HepG2 (cell line): Measurements from ENCODE around the gene PDGFB. TPM values are rescaled to one million over a fixed set of nuclear protein-coding genes. Genes with fewer than 3 reads are reported as not detected.

Experiments used
- ATAC-seq: fragments of 200-7000 bp; cut with Tn5 transposase; 3 replicates; pipeline ENCODE4 v1.9.1; 2020; ENCODE audit warnings: mild to moderate bottlenecking, moderate library complexity
- BruUV-seq: library from RNA; stranded (reverse); fragments of 400-500 nt; replicated peaks from 2 replicates; lab custom pipeline; 2021; lab: Mats Ljungman, UMichigan
- CTCF ChIA-PET: fragments of 300-600 bp; formaldehyde crosslinking; extraction: SDS; loops from one replicate; lab custom pipeline; 2021; ENCODE audit warnings: low total read pairs, inconsistent platforms, low intra/inter-chr PET ratio; lab: Yijun Ruan, JAX
- POLR2A ChIA-PET: fragments of 350-600 bp; sonication (Branson Sonifier 250); formaldehyde crosslinking; loops from one replicate; lab custom pipeline; 2020; ENCODE audit warnings: antibody characterized with exemption, inconsistent platforms; lab: Yijun Ruan, JAX
- DNase-seq: peaks from one replicate; pipeline ENCODE4 v3.0.0-alpha.2; 2015; ENCODE audit warnings: low spot score
- FAIRE-seq: peaks from 3 replicates; lab custom pipeline; 2011; peaks lifted over from hg19 to GRCh38; lab: Jason Lieb, UNC
- H2AFZ ChIP-seq: one replicate; pipeline ENCODE4 v1.6.1; 2011; ENCODE audit warnings: low read length, inconsistent platforms
- H3K27ac ChIP-seq: fragments of 300-600 bp; 3 replicates; pipeline ENCODE4 v1.8.0; 2011; ENCODE audit warnings: mixed run types, mild to moderate bottlenecking, mixed read lengths, low read length, inconsistent platforms; ENCODE audit not compliant: insufficient read depth; ENCODE audit errors: extremely low read length
- H3K27me3 ChIP-seq, 2 experiments: fragments of 200-600 bp in 1 of 2; 2 replicates in 1 of 2; 3 replicates in 1 of 2; pipeline versions ENCODE4 v1.6.0 to v1.8.0; 2011; ENCODE audit warnings: low read length in 2 of 2, mild to moderate bottlenecking in 2 of 2, moderate library complexity in 2 of 2, inconsistent platforms in 1 of 2; ENCODE audit not compliant: insufficient read depth in 2 of 2, control insufficient read depth in 1 of 2
- H3K36me3 ChIP-seq, 2 experiments: fragments of 200-600 bp in 1 of 2; replicated peaks in 1 of 2; 2 replicates in 1 of 2; 3 replicates in 1 of 2; pipeline versions ENCODE4 v1.5.1 to v1.8.0; 2011; ENCODE audit warnings: low read length in 2 of 2, inconsistent platforms in 1 of 2; ENCODE audit not compliant: insufficient read depth in 2 of 2, control insufficient read depth in 1 of 2
- H3K4me1 ChIP-seq: 2 replicates; pipeline ENCODE4 v1.5.1; 2012; ENCODE audit warnings: low read length, inconsistent platforms; ENCODE audit not compliant: insufficient read depth
- H3K4me2 ChIP-seq: 2 replicates; pipeline ENCODE4 v1.6.0; 2011; ENCODE audit warnings: low read depth, low read length, inconsistent platforms
- H3K4me3 ChIP-seq, 3 experiments: fragments of 200-600 bp in 1 of 3; sonication (generic), shearing (Covaris generic) in 1 of 3; replicated peaks in 1 of 3; 2 replicates each; pipeline ENCODE4 v1.5.1; 2011 to 2016; ENCODE audit warnings: low read length in 3 of 3, inconsistent platforms in 2 of 3, low read depth in 2 of 3, mild to moderate bottlenecking in 2 of 3, control low read depth in 1 of 3, mixed read lengths in 1 of 3; ENCODE audit not compliant: insufficient read depth in 1 of 3
- H3K79me2 ChIP-seq: one replicate; pipeline ENCODE4 v1.6.1; 2011; ENCODE audit warnings: low read length, inconsistent platforms; ENCODE audit not compliant: insufficient read depth
- H3K9ac ChIP-seq: 2 replicates; pipeline ENCODE4 v1.6.0; 2011; ENCODE audit warnings: mild to moderate bottlenecking, low read depth, low read length, inconsistent platforms; ENCODE audit not compliant: insufficient read depth
- H3K9me3 ChIP-seq: 2 replicates; pipeline ENCODE4 v1.5.1; 2012; ENCODE audit warnings: mild to moderate bottlenecking, low read length
- H4K20me1 ChIP-seq: 2 replicates; pipeline ENCODE4 v1.6.0; 2011; ENCODE audit warnings: inconsistent platforms, mild to moderate bottlenecking, low read length, moderate library complexity; ENCODE audit not compliant: insufficient read depth
- ATF7 ChIP-seq, 2 experiments: fragments of 450-650 bp in 1 of 2; sonication (generic) in 1 of 2; formaldehyde crosslinking in 1 of 2; IDR thresholded peaks; 2 replicates each; pipeline versions ENCODE4 v1.4.0 to v1.6.1; 2016 to 2020; ENCODE audit warnings: antibody characterized with exemption in 1 of 2, mild to moderate bottlenecking in 1 of 2, missing genetic modification reagents in 1 of 2
- HIVEP1 ChIP-seq: sonication (generic); formaldehyde crosslinking; IDR thresholded peaks from 2 replicates; pipeline ENCODE4 v1.4.0; 2020; ENCODE audit warnings: mild to moderate bottlenecking, missing genetic modification reagents
- ZFP36L2 ChIP-seq: sonication (generic); formaldehyde crosslinking; IDR thresholded peaks from 2 replicates; pipeline ENCODE4 v1.4.0; 2020; ENCODE audit warnings: missing genetic modification reagents
- ZNF501 ChIP-seq: sonication (generic); formaldehyde crosslinking; IDR thresholded peaks from 2 replicates; pipeline ENCODE4 v1.5.1; 2020; ENCODE audit warnings: mild to moderate bottlenecking, moderate library complexity, missing genetic modification reagents
- WGBS: methylation state at CpG from one replicate; pipeline ENCODE4 v1.1.6; 2017; ENCODE audit warnings: low lambda C conversion rate; 5-methylcytosine and 5-hydroxymethylcytosine counted together
- in situ Hi-C: cut with HindIII; loops from 2 replicates; pipeline ENCODE4 v1.10.0; 2017; ENCODE audit warnings: low pct_unique_long_range_greater_than_20kb; ENCODE audit not compliant: extremely low pct_ligation_motif_present
- intact Hi-C: fragments of 100-400 bp; cut with micrococcal nuclease; formaldehyde crosslinking; loops from one replicate; pipeline ENCODE4 v1.10.0; 2022; ENCODE audit not compliant: unreplicated experiment
- polyA plus RNA-seq, 8 experiments: library from polyadenylated mRNA; depleted of rRNA in 3 of 8; stranded (reverse) in 7 of 8; unstranded in 1 of 8; fragments of >200 nt; fragmentation: Illumina TruSeq in 4 of 8; extraction: Trizol in 4 of 8; gene quantifications; 2 replicates each; pipeline versions ENCODE4 v1.2.1 to v1.2.3, GENCODE V29; 2011 to 2016; ENCODE audit warnings: low read depth in 4 of 8, missing spikeins in 1 of 8, mixed read lengths in 1 of 8; ENCODE audit not compliant: insufficient read depth in 1 of 8
- total RNA-seq, 5 experiments: library from RNA; depleted of rRNA; stranded (reverse); fragments of >200 nt; fragmentation: Illumina TruSeq; extraction: Trizol; gene quantifications; 2 replicates each; pipeline ENCODE4 v1.2.3, GENCODE V29; 2016; ENCODE audit warnings: low read depth in 1 of 5
- TF ChIP-seq, protein P1 (sequence below): sonication (generic); formaldehyde crosslinking; IDR thresholded peaks from 2 replicates; pipeline ENCODE4 v1.5.0; 2020; ENCODE audit warnings: mild to moderate bottlenecking, missing genetic modification reagents
- TF ChIP-seq, protein P2 (sequence below): sonication (generic); formaldehyde crosslinking; IDR thresholded peaks from 2 replicates; pipeline ENCODE4 v1.5.0; 2020; ENCODE audit warnings: mild to moderate bottlenecking, missing genetic modification reagents

Gene PDGFB
- total and polyA plus RNA-seq, 2 of the 13 experiments (the other 11 are each of a cell fraction or from before 2014, with no cell fraction given) = 1.4 to 10.1 TPM

DNA sequence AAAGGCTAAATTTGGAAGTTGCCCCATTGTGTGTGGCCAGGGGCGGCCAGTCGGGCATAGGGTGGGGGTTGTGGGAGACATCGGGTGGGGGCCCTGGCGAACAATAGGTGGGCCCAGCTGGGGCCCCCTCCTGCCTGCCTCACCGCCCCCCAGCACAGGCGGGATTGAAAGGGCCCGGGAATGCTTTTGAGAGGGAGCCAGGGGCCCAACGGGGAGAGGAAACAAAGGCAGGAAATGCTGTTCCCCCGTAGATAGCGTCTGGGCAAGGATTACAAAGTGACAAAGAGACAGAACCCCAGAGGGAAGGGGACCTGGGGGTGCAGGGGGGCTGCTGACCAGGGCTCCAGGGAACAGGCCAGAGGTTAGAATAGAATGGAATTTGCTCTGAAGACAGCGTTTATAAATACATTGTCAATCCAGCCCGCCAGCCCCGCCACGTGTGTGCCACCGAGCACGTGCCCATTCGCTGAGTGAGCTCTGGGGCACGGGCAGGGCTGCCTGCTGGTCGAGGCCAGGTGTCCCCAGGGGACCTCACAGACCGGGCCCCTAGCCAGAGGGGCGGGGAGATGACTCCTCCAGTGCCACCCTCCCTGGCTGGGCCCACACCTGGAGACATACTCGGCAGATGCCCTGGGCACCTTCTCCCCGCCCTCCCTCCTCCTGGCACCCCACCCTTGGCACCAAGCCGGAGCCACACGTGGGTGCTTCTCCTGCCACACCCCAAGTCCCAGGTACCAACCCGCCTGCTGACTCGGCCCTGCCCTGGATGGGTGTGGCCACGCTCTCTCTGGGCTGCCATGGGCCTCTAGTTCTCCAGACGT, 9.7 kb downstream of the PDGFB start (continued):
- TF ChIP-seq, protein P1, sequence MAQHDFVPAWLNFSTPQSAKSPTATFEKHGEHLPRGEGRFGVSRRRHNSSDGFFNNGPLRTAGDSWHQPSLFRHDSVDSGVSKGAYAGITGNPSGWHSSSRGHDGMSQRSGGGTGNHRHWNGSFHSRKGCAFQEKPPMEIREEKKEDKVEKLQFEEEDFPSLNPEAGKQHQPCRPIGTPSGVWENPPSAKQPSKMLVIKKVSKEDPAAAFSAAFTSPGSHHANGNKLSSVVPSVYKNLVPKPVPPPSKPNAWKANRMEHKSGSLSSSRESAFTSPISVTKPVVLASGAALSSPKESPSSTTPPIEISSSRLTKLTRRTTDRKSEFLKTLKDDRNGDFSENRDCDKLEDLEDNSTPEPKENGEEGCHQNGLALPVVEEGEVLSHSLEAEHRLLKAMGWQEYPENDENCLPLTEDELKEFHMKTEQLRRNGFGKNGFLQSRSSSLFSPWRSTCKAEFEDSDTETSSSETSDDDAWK (CRISPR knock-in tag) = no peak
- no peak for TF ChIP-seq HIVEP1

DNA sequence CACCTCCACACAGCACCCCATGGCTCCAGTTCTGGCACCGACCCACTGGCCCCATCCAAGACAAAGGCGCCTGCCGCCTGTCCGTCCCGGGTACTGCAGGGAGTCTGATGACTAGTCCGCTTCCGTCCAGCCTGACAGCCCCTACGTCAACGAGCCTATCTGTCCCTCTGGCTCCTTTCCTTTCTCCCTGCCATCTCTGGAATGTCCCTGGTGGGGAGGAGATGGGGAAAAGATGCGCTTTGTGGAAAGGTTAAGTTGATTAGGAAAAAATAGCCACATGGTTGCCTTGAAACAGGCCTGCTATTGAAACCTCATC, 10.4 kb downstream of the PDGFB start:
- Histone ChIP-seq H3K4me2 (no peak overlapping the region), H2AFZ (no peak overlapping the region), H3K9ac (no peak overlapping the region), H3K27me3 (no peaks in the 10 kb centered on the region), H3K79me2 (no peaks in the 10 kb centered on the region), H3K4me1 (peaks cover 21% of the 10 kb centered on the region), H3K4me3 (no peak overlapping the region), H3K36me3 (peaks cover 4 to 5% of the 10 kb centered on the region in 2 experiments; a peak in 4 of 5 replicates), H3K27ac (no peak overlapping the region), H4K20me1 (peaks cover 16% of the 10 kb centered on the region), H3K9me3 (no peaks in the 10 kb centered on the region)
- FAIRE-seq (no peak), ATAC-seq (no peak), DNase-seq (no peak)
- in situ Hi-C loops = no loop called here
- ChIA-PET POLR2A (no interaction called here), CTCF (no interaction called here)
- BruUV-seq = no TSS peak
- intact Hi-C loops = no loop called here
- 90% methylated on average over 10 of the region's 10 CpGs for WGBS
- TF ChIP-seq ATF7 (IDR thresholded peaks at IDR 0.05) = no peak
- TF ChIP-seq ATF7 (CRISPR knock-in tag; IDR thresholded peaks at IDR 0.05) = no peak
- TF ChIP-seq ZNF501 (CRISPR knock-in tag) = no peak
- no peak for TF ChIP-seq ZFP36L2 (CRISPR knock-in tag)
- TF ChIP-seq, protein P2, sequence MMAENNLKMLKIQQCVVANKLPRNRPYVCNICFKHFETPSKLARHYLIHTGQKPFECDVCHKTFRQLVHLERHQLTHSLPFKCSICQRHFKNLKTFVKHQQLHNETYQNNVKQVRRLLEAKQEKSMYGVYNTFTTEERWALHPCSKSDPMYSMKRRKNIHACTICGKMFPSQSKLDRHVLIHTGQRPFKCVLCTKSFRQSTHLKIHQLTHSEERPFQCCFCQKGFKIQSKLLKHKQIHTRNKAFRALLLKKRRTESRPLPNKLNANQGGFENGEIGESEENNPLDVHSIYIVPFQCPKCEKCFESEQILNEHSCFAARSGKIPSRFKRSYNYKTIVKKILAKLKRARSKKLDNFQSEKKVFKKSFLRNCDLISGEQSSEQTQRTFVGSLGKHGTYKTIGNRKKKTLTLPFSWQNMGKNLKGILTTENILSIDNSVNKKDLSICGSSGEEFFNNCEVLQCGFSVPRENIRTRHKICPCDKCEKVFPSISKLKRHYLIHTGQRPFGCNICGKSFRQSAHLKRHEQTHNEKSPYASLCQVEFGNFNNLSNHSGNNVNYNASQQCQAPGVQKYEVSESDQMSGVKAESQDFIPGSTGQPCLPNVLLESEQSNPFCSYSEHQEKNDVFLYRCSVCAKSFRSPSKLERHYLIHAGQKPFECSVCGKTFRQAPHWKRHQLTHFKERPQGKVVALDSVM = no peak
